ENCODE measurements around the gene ZNF385A. TPM values are rescaled to one million over a fixed set of nuclear protein-coding genes. Genes with fewer than 3 reads are reported as not detected.
"Not testable (repeated sequence)": the region's sequence is repeated elsewhere in the genome, so short reads cannot be mapped to it uniquely, and the experiment has no call there.

The ZNF385A gene
- total and polyA plus RNA-seq, 11 donors = 3.6 to 22.7 (median 6.1) TPM

GRCh38 chr12:54330442-54330841, 54.1 kb downstream of the ZNF385A start:
- ATAC-seq (no peak), DNase-seq (no peak)
- intact Hi-C loops (cut with DNase I) = no loop called here
- H3K4me1 ChIP-seq = peaks cover 0 to 62% (median 39%) of the 10 kb centered on the region in 12 donors
- H3K4me3 ChIP-seq = no peak overlapping the region
- TF ChIP-seq POLR2A (IDR thresholded peaks at IDR 0.05) (no peak), CTCF (IDR thresholded peaks at IDR 0.05) (no peak)
- 68 to 79% (median 75%) methylated on average over 3 of the region's 3 CpGs for WGBS, 4 donors
- no peaks in the 10 kb centered on the region for H3K27me3 ChIP-seq
- H3K27ac ChIP-seq = no peak overlapping the region
- H3K9me3 ChIP-seq = no peaks in the 10 kb centered on the region
- peaks cover 0 to 22% (median 8%) of the 10 kb centered on the region in 9 donors for H3K36me3 ChIP-seq

DNA sequence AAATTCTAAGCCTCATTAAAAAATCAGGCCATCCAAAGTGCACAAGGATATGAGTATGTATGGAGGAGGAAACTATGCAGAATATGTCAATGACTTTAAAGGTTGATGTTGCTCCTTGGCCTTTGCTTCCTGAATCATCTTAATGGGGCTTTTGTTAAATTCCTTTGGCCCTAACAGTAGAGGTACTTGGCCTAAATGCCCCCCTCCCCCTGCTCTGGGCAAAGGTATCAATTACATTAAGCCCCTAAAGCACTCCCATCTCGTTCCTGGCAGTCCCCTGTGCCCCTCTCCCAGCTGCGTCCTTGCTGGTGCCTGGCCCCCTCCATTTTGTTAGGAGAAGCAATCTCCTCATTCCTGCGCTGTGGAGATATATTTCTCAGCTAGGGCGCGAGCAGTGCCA, 54.8 kb downstream of the ZNF385A start:
- Histone ChIP-seq H3K4me3 (no peak overlapping the region), H3K27ac (no peak overlapping the region), H3K4me1 (peaks cover 0 to 62% (median 39%) of the 10 kb centered on the region in 12 donors), H3K27me3 (no peaks in the 10 kb centered on the region), H3K9me3 (no peaks in the 10 kb centered on the region), H3K36me3 (peaks cover 0 to 22% (median 8%) of the 10 kb centered on the region in 9 donors)
- DNase-seq = no peak
- WGBS, 4 donors = 62 to 69% (median 66%) methylated on average over 5 of the region's 5 CpGs
- no peak for ATAC-seq
- no peak for TF ChIP-seq POLR2A (IDR thresholded peaks at IDR 0.05)
- TF ChIP-seq CTCF (IDR thresholded peaks at IDR 0.05) = no peak
- intact Hi-C loops (cut with DNase I) = loop anchor here in 4 of 10 donors (5.0 to 10.0 kb wide), 3 partner anchors 38 to 82 kb away; no protein-coding TSS in a partner anchor

- H3K27me3 ChIP-seq = no peaks in the 10 kb centered on the region
- 73 to 84% (median 77%) methylated on average over 6 of the region's 6 CpGs for WGBS, 4 donors
- H3K36me3 ChIP-seq = peaks cover 0 to 22% (median 8%) of the 10 kb centered on the region in 9 donors
- no peak for ATAC-seq
- H3K4me3 ChIP-seq = peak overlapping the region in 1 of 12 donors; percentile 10
- intact Hi-C loops (cut with DNase I) = loop anchor here in 4 of 10 donors (5.0 to 10.0 kb wide), 3 partner anchors 39 to 81 kb away; no protein-coding TSS in a partner anchor
- H3K9me3 ChIP-seq = no peaks in the 10 kb centered on the region
- TF ChIP-seq POLR2A (IDR thresholded peaks at IDR 0.05) = no peak
- no peak for DNase-seq
- H3K4me1 ChIP-seq = peaks cover 0 to 66% (median 39%) of the 10 kb centered on the region in 12 donors
- peak overlapping the region in 1 of 12 donors; percentile 47 for H3K27ac ChIP-seq
These were observed 55.8 kb downstream of the ZNF385A start for GRCh38 chr12:54328595-54329337.

DNA sequence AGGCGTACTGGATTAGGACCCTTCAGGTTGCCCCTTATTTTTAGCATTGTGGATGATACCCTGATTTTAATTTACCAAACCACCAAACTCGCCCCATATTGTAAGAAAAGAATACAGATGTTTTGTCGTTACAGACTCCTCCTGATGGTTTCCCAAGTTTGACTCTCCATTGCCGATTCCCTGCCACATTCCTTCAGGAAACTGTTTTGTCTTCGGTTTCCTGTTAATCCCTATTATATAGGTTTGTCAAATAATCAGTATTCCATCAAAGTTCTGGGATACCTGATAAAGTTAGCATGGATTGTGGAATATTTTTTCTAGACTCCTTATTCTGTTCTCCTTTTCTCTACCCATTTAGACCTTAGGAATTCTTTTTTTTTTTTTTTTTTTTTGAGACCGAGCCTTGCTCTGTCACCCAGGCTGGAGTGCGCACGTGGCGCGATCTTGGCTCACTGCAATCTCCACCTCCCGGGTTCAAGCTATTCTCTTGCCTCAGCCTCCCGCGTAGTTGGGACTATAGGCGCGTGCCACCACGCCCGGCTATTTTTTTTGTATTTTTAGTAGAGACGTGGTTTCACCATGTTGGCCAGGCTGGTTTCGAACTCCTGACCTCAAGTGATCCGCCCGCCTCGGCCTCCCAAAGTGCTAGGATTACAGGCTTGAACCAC, 59.0 kb downstream of the ZNF385A start:
- Histone ChIP-seq H3K4me1 (peaks cover 0 to 55% (median 35%) of the 10 kb centered on the region in 12 donors), H3K36me3 (peaks cover 0 to 17% (median 6%) of the 10 kb centered on the region in 9 donors), H3K27ac (peak overlapping the region in 11 of 12 donors; percentile 69 to 88 (median 83)), H3K4me3 (peak overlapping the region; percentile 51 to 85 (median 75))
- not testable (repeated sequence) for DNase-seq, H3K27me3 ChIP-seq, ATAC-seq, H3K9me3 ChIP-seq
- intact Hi-C loops (cut with DNase I) = loop anchor here in 6 of 10 donors (1.0 to 10.0 kb wide), 9 partner anchors 33 to 78 kb away; partner anchors contain the start of genes CBX5 (in 2 of the 6) and HNRNPA1 (in 2 of the 6)
- WGBS, 4 donors = 44 to 57% (median 48%) methylated on average over 22 of the region's 22 CpGs

All from heart left ventricle (tissue), 16 donors.